Measurements from ENCODE around the gene SELENOV. TPM values are rescaled to one million over a fixed set of nuclear protein-coding genes. Genes with fewer than 3 reads are reported as not detected.

SELENOV gene
- total and polyA plus RNA-seq, 10 donors, result not detected

GRCh38 chr19:39479916-39480315 lies 35.0 kb upstream of the SELENOV start:
- Histone ChIP-seq H3K4me3 (peak overlapping the region in 6 of 8 donors; percentile 89 to 100 (median 96)), H3K36me3 (peaks cover 0 to 51% (median 27%) of the 10 kb centered on the region in 6 donors), H3K4me1 (peaks cover 11 to 35% (median 23%) of the 10 kb centered on the region in 6 donors), H3K9me3 (no peaks in the 10 kb centered on the region), H3K27ac (peak overlapping the region in 6 of 8 donors; percentile 81 to 90 (median 84)), H3K27me3 (replicated peaks in 1 of 7) (no peaks in the 10 kb centered on the region)
- no peak for DNase-seq
- WGBS, 5 donors, result 29 to 53% (median 37%) methylated on average over 10 of the region's 10 CpGs
- intact Hi-C loops (cut with DNase I; ENCODE audit: low total_unique reads), result loop anchor here (5.0 kb wide), 1 partner anchor 52 kb away; the partner anchor contains the start of gene EID2B
- TF ChIP-seq, protein P1, sequence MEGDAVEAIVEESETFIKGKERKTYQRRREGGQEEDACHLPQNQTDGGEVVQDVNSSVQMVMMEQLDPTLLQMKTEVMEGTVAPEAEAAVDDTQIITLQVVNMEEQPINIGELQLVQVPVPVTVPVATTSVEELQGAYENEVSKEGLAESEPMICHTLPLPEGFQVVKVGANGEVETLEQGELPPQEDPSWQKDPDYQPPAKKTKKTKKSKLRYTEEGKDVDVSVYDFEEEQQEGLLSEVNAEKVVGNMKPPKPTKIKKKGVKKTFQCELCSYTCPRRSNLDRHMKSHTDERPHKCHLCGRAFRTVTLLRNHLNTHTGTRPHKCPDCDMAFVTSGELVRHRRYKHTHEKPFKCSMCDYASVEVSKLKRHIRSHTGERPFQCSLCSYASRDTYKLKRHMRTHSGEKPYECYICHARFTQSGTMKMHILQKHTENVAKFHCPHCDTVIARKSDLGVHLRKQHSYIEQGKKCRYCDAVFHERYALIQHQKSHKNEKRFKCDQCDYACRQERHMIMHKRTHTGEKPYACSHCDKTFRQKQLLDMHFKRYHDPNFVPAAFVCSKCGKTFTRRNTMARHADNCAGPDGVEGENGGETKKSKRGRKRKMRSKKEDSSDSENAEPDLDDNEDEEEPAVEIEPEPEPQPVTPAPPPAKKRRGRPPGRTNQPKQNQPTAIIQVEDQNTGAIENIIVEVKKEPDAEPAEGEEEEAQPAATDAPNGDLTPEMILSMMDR (IDR thresholded peaks at IDR 0.05 in 8 of 11, conservative IDR thresholded peaks at IDR 0.05 in 3 of 11), result no peak
- TF ChIP-seq POLR2A (IDR thresholded peaks at IDR 0.05) (no peak), POLR2AphosphoS5 (IDR thresholded peaks at IDR 0.05) (no peak)

DNA sequence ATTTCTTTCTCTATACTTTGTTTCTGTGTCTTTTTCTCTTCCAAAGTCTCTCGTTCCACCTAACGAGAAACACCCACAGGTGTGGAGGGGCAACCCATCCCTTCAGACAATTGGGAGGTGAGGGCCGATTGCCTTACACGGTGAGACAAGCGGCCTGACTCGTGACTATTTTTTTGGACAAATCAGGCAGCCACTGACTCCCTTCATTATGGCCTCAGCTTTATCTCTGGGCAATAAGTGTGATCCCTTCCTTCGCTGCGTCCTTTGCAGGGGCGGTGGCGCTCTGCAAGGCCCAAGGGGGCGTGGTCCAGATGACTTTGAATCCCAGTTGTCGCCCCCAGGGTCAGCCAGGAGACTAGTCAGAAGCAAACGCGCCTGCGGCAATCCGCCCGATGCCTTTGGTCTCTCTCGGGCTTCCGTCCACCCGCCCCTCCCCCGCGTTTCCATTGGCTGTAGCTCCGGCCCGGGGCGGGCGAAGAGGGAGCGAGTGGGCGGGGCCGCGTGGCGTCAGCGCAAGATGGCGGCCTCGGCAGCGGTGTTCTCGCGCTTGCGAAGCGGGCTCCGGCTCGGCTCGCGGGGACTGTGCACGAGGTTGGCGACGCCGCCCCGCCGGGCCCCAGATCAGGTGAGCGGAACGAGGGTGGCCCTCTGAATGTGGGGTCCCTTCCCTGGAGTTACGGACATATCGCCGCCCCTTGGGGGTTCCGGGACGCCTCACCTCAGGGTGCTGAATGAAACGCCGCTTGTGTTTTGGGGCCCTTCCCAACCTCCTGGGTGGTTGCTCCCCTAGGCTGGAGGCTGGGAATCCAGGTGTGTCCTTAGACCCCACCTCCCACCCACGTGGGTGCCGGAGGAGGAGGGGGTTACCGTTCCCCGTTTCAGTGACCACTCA lies 34.4 kb upstream of the SELENOV start, which contains the start of gene TIMM50:
Gene TIMM50, plus strand, starts transcription at position 502 of the 892 bp plus-strand sequence. Its CDS starts 16 bp downstream, at position 518.
- Histone ChIP-seq H3K4me3 (peak within 1 kb of the TSS; percentile 89 to 100 (median 96)), H3K27me3 (replicated peaks in 1 of 7) (no peaks in the 10 kb centered on the region), H3K27ac (peak within 1 kb of the TSS; percentile 55 to 90 (median 83)), H3K4me1 (peaks cover 11 to 35% (median 23%) of the 10 kb centered on the region in 6 donors), H3K9me3 (no peaks in the 10 kb centered on the region), H3K36me3 (peaks cover 0 to 51% (median 27%) of the 10 kb centered on the region in 6 donors)
- DNase-seq, result peak; percentile 99
- TF ChIP-seq POLR2A (IDR thresholded peaks at IDR 0.05), result peak in 1 of 3 donors; percentile 5
- TF ChIP-seq POLR2AphosphoS5 (IDR thresholded peaks at IDR 0.05), result peak; percentile 94 to 96 (median 95)
- TF ChIP-seq, protein P1 (IDR thresholded peaks at IDR 0.05 in 8 of 11, conservative IDR thresholded peaks at IDR 0.05 in 3 of 11), result peak in 2 of 11 experiments; percentile 19 to 26
- intact Hi-C loops (cut with DNase I; ENCODE audit: low total_unique reads), result loop anchor here (5.0 kb wide), 1 partner anchor 52 kb away; the partner anchor contains the start of gene EID2B
- WGBS, 5 donors, result 0 to 2% (median 1%) methylated on average over 23 to 62 of the region's 62 CpGs

DNA sequence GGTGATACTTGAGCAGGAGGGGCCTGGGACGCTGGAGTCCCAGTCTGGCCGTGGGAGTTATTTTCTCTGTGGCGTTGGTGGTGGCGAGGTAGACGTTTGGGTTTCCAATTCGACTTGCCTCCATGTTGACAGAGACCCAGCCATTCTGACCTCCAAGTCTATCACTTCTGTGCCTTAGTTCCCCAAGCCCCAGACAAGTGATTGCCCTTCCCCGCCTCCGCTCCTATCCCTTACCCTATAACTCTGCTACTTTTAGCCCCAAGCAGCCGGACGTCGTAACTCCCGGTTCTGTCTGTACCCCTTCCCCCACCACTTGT lies 33.8 kb upstream of the SELENOV start:
- H3K36me3 ChIP-seq, result peaks cover 0 to 51% (median 27%) of the 10 kb centered on the region in 6 donors
- no peak for TF ChIP-seq POLR2AphosphoS5 (IDR thresholded peaks at IDR 0.05)
- TF ChIP-seq, protein P1 (IDR thresholded peaks at IDR 0.05 in 8 of 11, conservative IDR thresholded peaks at IDR 0.05 in 3 of 11), result no peak
- TF ChIP-seq POLR2A (IDR thresholded peaks at IDR 0.05), result no peak
- peaks cover 11 to 35% (median 23%) of the 10 kb centered on the region in 6 donors for H3K4me1 ChIP-seq
- intact Hi-C loops (cut with DNase I; ENCODE audit: low total_unique reads), result loop anchor here (5.0 kb wide), 1 partner anchor 51 kb away; the partner anchor contains the start of gene EID2B
- no peak for DNase-seq
- peak overlapping the region in 6 of 8 donors; percentile 55 to 90 (median 84) for H3K27ac ChIP-seq
- H3K27me3 ChIP-seq (replicated peaks in 1 of 7), result no peaks in the 10 kb centered on the region
- peak overlapping the region; percentile 89 to 100 (median 96) for H3K4me3 ChIP-seq
- WGBS, 5 donors, result 0 to 3% (median 1%) methylated on average over 12 of the region's 12 CpGs
- H3K9me3 ChIP-seq, result no peaks in the 10 kb centered on the region
